Naive thymus-derived CD4-positive, alpha-beta T cell (primary cell): ENCODE data around the gene COQ10A. TPM values are rescaled to one million over a fixed set of nuclear protein-coding genes. Genes with fewer than 3 reads are reported as not detected.

Source experiments
- ATAC-seq: fragments of 150-1000 bp; cut with Tn5 transposase; 2 replicates; pipeline ENCODE4 v1.10.0; 2021; ENCODE audit warnings: mild to moderate bottlenecking, moderate library complexity
- CTCF ChIA-PET: fragments of 350-600 bp; sonication (Branson Sonifier 250); formaldehyde crosslinking; loops from one replicate; lab custom pipeline; 2021; ENCODE audit warnings: antibody characterized with exemption; lab: Charles Lee
- POLR2A ChIA-PET: fragments of 350-600 bp; sonication (Branson Sonifier 250); formaldehyde crosslinking; loops from one replicate; lab custom pipeline; 2021; ENCODE audit warnings: antibody characterized with exemption, inconsistent platforms; lab: Charles Lee
- DNase-seq, 9 donors: peaks; one replicate each; pipeline versions ENCODE4 v3.0.0 to v3.0.0-alpha.2; 2020 to 2022; ENCODE audit warnings: mixed read lengths in 1 of 9
- H3K27ac ChIP-seq: one replicate; pipeline ENCODE4 v1.7.0; 2013; ENCODE audit warnings: mild to moderate bottlenecking, low read depth, low read length, moderate library complexity
- H3K27me3 ChIP-seq, 2 donors: one replicate each; pipeline ENCODE4 v1.7.0; 2013; ENCODE audit warnings: low read length in 2 of 2, mild to moderate bottlenecking in 2 of 2, moderate library complexity in 2 of 2; ENCODE audit not compliant: control insufficient read depth in 2 of 2, insufficient read depth in 2 of 2
- H3K36me3 ChIP-seq, 3 experiments: 1 replicate in 2 of 3; 2 replicates in 1 of 3; pipeline ENCODE4 v1.7.0; 2013; ENCODE audit warnings: low read length in 3 of 3, mild to moderate bottlenecking in 3 of 3, moderate library complexity in 1 of 3; ENCODE audit not compliant: insufficient read depth in 3 of 3, control insufficient read depth in 2 of 3
- H3K4me1 ChIP-seq, 2 donors: one replicate each; pipeline ENCODE4 v1.7.0; 2013; ENCODE audit warnings: low read length in 2 of 2, mild to moderate bottlenecking in 2 of 2, moderate library complexity in 1 of 2; ENCODE audit not compliant: control insufficient read depth in 2 of 2, insufficient read depth in 2 of 2
- H3K4me3 ChIP-seq: 2 replicates; pipeline ENCODE4 v1.7.0; 2013; ENCODE audit warnings: mild to moderate bottlenecking, low read length
- H3K9me3 ChIP-seq, 3 experiments: 1 replicate in 2 of 3; 2 replicates in 1 of 3; pipeline ENCODE4 v1.7.0; 2013; ENCODE audit warnings: low read length in 3 of 3; ENCODE audit not compliant: control insufficient read depth in 2 of 3
- H3K27ac Mint-ChIP-seq, 9 donors: one replicate each; pipeline ENCODE4 v1.8.0; 2020 to 2022; ENCODE audit warnings: mixed read lengths in 9 of 9, mild to moderate bottlenecking in 8 of 9, moderate library complexity in 5 of 9, inconsistent platforms in 2 of 9
- H3K27me3 Mint-ChIP-seq, 5 donors: one replicate each; pipeline ENCODE4 v1.8.0; 2021 to 2022; ENCODE audit warnings: mixed read lengths in 5 of 5, mild to moderate bottlenecking in 1 of 5
- H3K36me3 Mint-ChIP-seq, 5 donors: one replicate each; pipeline ENCODE4 v1.8.0; 2020 to 2022; ENCODE audit warnings: mixed read lengths in 5 of 5, mild to moderate bottlenecking in 3 of 5, inconsistent platforms in 1 of 5
- H3K4me1 Mint-ChIP-seq, 7 donors: one replicate each; pipeline ENCODE4 v1.8.0; 2020 to 2022; ENCODE audit warnings: mixed read lengths in 7 of 7, mild to moderate bottlenecking in 3 of 7, inconsistent platforms in 1 of 7
- H3K4me3 Mint-ChIP-seq, 10 donors: one replicate each; pipeline ENCODE4 v1.8.0; 2020 to 2022; ENCODE audit warnings: mild to moderate bottlenecking in 10 of 10, mixed read lengths in 10 of 10, moderate library complexity in 6 of 10, inconsistent platforms in 2 of 10
- H3K9me3 Mint-ChIP-seq, 11 donors: one replicate each; pipeline ENCODE4 v1.8.0; 2020 to 2022; ENCODE audit warnings: mixed read lengths in 11 of 11, mild to moderate bottlenecking in 4 of 11, inconsistent platforms in 1 of 11, moderate library complexity in 1 of 11
- intact Hi-C, 2 donors: fragments of 100-400 bp; cut with micrococcal nuclease; formaldehyde crosslinking; loops; one replicate each; pipeline ENCODE4 v1.15.1; 2023
- polyA plus RNA-seq, 2 donors: library from polyadenylated mRNA; unstranded; fragments of 300-500 nt; fragmentation: Illumina TruSeq; gene quantifications; one replicate each; pipeline ENCODE4 v1.2.3, GENCODE V29; 2021
- total RNA-seq, 6 experiments: library from RNA in 5 of 6; stranded (reverse) in 5 of 6; gene quantifications; 1 replicate in 5 of 6; 2 replicates in 1 of 6; pipeline ENCODE4 v1.2.3 and lab custom pipeline; 2021 to 2026

COQ10A gene
- total and polyA plus RNA-seq, 7 experiments from 2014 or later, result 9.7 to 39.4 (median 29.7) TPM

- CTCF ChIA-PET, result interaction anchor here (0.6 to 3.5 kb wide), 27 partner anchors 9 to 890 kb away, joined by 3 to 38 read pairs (median 4); partner anchors contain the start of genes ANKRD52, CNPY2, IL23A and RPL41
- Histone ChIP-seq H3K4me1 (peaks cover 22 to 27% of the 10 kb centered on the region in 2 donors), H3K36me3 (peaks cover 0 to 5% (median 0%) of the 10 kb centered on the region in 3 experiments), H3K27me3 (no peaks in the 10 kb centered on the region), H3K9me3 (no peaks in the 10 kb centered on the region), H3K27ac (peak within 1 kb of the TSS; percentile 98), H3K4me3 (peak within 1 kb of the TSS; percentile 82)
- Mint-ChIP-seq H3K27me3 (peaks cover 0 to 3% (median 0%) of the 10 kb centered on the region in 5 donors), H3K27ac (peak within 1 kb of the TSS; percentile 97 to 100 (median 99)), H3K4me1 (peaks cover 16 to 57% (median 46%) of the 10 kb centered on the region in 7 donors), H3K4me3 (peak within 1 kb of the TSS; percentile 92 to 100 (median 98)), H3K36me3 (peaks cover 0 to 9% (median 0%) of the 10 kb centered on the region in 5 donors), H3K9me3 (no peaks in the 10 kb centered on the region)
- intact Hi-C loops, result loop anchor here (1.0 to 5.0 kb wide), 10 partner anchors 70 to 865 kb away; partner anchors contain the start of genes CS (in 1 of the 2), MYL6B (in 1 of the 2), NAB2 (in 1 of the 2) and PA2G4 (in 1 of the 2)
- peak; percentile 85 to 93 (median 92) for DNase-seq
- peak; percentile 90 for ATAC-seq
- POLR2A ChIA-PET, result interaction anchor here (0.6 to 3.8 kb wide), 55 partner anchors 8 to 505 kb away, joined by 3 to 61 read pairs (median 5); partner anchors contain the start of genes ANKRD52, BAZ2A, CNPY2 and COQ10A
Measured at GRCh38 chr12:56221757-56222530, 44.8 kb upstream of the COQ10A start, which contains the start of gene RNF41. RNF41 (minus strand) TSS chr12:56221922; CDS start chr12:56214047, 7,875 bp downstream.

- CTCF ChIA-PET, result interaction anchor here (0.6 to 3.5 kb wide), 20 partner anchors 8 to 889 kb away, joined by 3 to 38 read pairs (median 5); partner anchors contain the start of genes ANKRD52, IL23A, RPL41 and SMARCC2
- no peaks in the 10 kb centered on the region for H3K9me3 ChIP-seq
- peaks cover 22 to 27% of the 10 kb centered on the region in 2 donors for H3K4me1 ChIP-seq
- intact Hi-C loops, result loop anchor here (1.0 to 5.0 kb wide), 7 partner anchors 70 to 865 kb away; partner anchors contain the start of genes CS (in 1 of the 2), MYL6B (in 1 of the 2), NAB2 (in 1 of the 2) and PAN2 (in 1 of the 2)
- Mint-ChIP-seq H3K27me3 (peaks cover 0 to 3% (median 0%) of the 10 kb centered on the region in 5 donors), H3K27ac (peak overlapping the region; percentile 97 to 100 (median 99)), H3K9me3 (no peaks in the 10 kb centered on the region), H3K4me1 (peaks cover 16 to 57% (median 46%) of the 10 kb centered on the region in 7 donors), H3K36me3 (peaks cover 0 to 9% (median 0%) of the 10 kb centered on the region in 5 donors), H3K4me3 (peak overlapping the region; percentile 92 to 100 (median 98))
- DNase-seq, result peak in 2 of 9 donors; percentile 7 to 10
- POLR2A ChIA-PET, result interaction anchor here (0.6 to 3.8 kb wide), 44 partner anchors 9 to 405 kb away, joined by 3 to 61 read pairs (median 6); partner anchors contain the start of genes ANKRD52, CNPY2, COQ10A and CS
- H3K36me3 ChIP-seq, result peaks cover 0 to 5% (median 0%) of the 10 kb centered on the region in 3 experiments
- peak overlapping the region; percentile 82 for H3K4me3 ChIP-seq
- ATAC-seq, result no peak
- H3K27ac ChIP-seq, result peak overlapping the region; percentile 98
- no peaks in the 10 kb centered on the region for H3K27me3 ChIP-seq
Measured at GRCh38 chr12:56222531-56222895, 44.2 kb upstream of the COQ10A start.

GRCh38 chr12:56223571-56224101, 43.1 kb upstream of the COQ10A start:
- no peaks in the 10 kb centered on the region for H3K9me3 ChIP-seq
- Mint-ChIP-seq H3K4me3 (peak overlapping the region; percentile 77 to 99 (median 87)), H3K4me1 (peaks cover 16 to 57% (median 46%) of the 10 kb centered on the region in 7 donors), H3K27me3 (peaks cover 0 to 3% (median 0%) of the 10 kb centered on the region in 5 donors), H3K27ac (peak overlapping the region; percentile 78 to 100 (median 91)), H3K36me3 (peaks cover 0 to 9% (median 0%) of the 10 kb centered on the region in 5 donors), H3K9me3 (no peaks in the 10 kb centered on the region)
- intact Hi-C loops, result loop anchor here (1.0 to 5.0 kb wide), 21 partner anchors 17 to 864 kb away; partner anchors contain the start of genes ANKRD52 (in 2 of the 2), STAT2 (in 2 of the 2), COQ10A (in 1 of the 2) and CS (in 1 of the 2)
- POLR2A ChIA-PET, result interaction anchor here (0.5 to 3.8 kb wide), 8 partner anchors 19 to 294 kb away, joined by 3 to 61 read pairs (median 23); partner anchors contain the start of genes CS, ESYT1, RAB5B and RPL41
- no peaks in the 10 kb centered on the region for H3K27me3 ChIP-seq
- DNase-seq, result peak in 1 of 9 donors; percentile 10
- ATAC-seq, result no peak
- H3K36me3 ChIP-seq, result peaks cover 0 to 5% (median 0%) of the 10 kb centered on the region in 3 experiments
- CTCF ChIA-PET, result interaction anchor here (0.6 to 3.5 kb wide), 5 partner anchors 17 to 447 kb away, joined by 3 to 38 read pairs (median 5); partner anchors contain the start of genes RPL41 and ZC3H10
- H3K4me3 ChIP-seq, result peak overlapping the region; percentile 82
- H3K27ac ChIP-seq, result peak overlapping the region; percentile 98
- H3K4me1 ChIP-seq, result peaks cover 22 to 27% of the 10 kb centered on the region in 2 donors

GRCh38 chr12:56224102-56224701, 42.5 kb upstream of the COQ10A start, which contains the start of gene NABP2:
NABP2 (plus strand) TSS chr12:56224342; CDS start chr12:56224857, 515 bp downstream.
- Mint-ChIP-seq H3K9me3 (no peaks in the 10 kb centered on the region), H3K4me1 (peaks cover 16 to 57% (median 46%) of the 10 kb centered on the region in 7 donors), H3K27me3 (peaks cover 0 to 3% (median 0%) of the 10 kb centered on the region in 5 donors), H3K36me3 (peaks cover 0 to 9% (median 0%) of the 10 kb centered on the region in 5 donors), H3K27ac (peak within 1 kb of the TSS; percentile 78 to 100 (median 91)), H3K4me3 (peak within 1 kb of the TSS; percentile 77 to 99 (median 87))
- peak; percentile 85 for ATAC-seq
- CTCF ChIA-PET, result no interaction called here
- Histone ChIP-seq H3K4me1 (peaks cover 22 to 27% of the 10 kb centered on the region in 2 donors), H3K36me3 (peaks cover 0 to 5% (median 0%) of the 10 kb centered on the region in 3 experiments), H3K27ac (peak within 1 kb of the TSS; percentile 98), H3K9me3 (no peaks in the 10 kb centered on the region), H3K4me3 (peak within 1 kb of the TSS; percentile 82), H3K27me3 (no peaks in the 10 kb centered on the region)
- intact Hi-C loops, result loop anchor here (1.0 to 5.0 kb wide), 20 partner anchors 18 to 863 kb away; partner anchors contain the start of genes ANKRD52 (in 2 of the 2), STAT2 (in 2 of the 2), COQ10A (in 1 of the 2) and CS (in 1 of the 2)
- POLR2A ChIA-PET, result interaction anchor here (0.5 to 0.8 kb wide), 2 partner anchors 25 to 250 kb away, joined by 3 to 4 read pairs; partner anchors contain the start of gene RAB5B
- DNase-seq, result peak; percentile 78 to 97 (median 81)

GRCh38 chr12:56224954-56225353, 41.8 kb upstream of the COQ10A start:
- H3K4me3 ChIP-seq, result peak overlapping the region; percentile 82
- POLR2A ChIA-PET, result interaction anchor here (0.5 to 1.1 kb wide), 2 partner anchors 43 to 107 kb away, joined by 3 to 4 read pairs; partner anchors contain the start of gene ZC3H10
- H3K27me3 ChIP-seq, result no peaks in the 10 kb centered on the region
- Mint-ChIP-seq H3K4me1 (peaks cover 16 to 53% (median 46%) of the 10 kb centered on the region in 7 donors), H3K4me3 (peak overlapping the region; percentile 77 to 99 (median 87)), H3K27me3 (peaks cover 0 to 3% (median 0%) of the 10 kb centered on the region in 5 donors), H3K36me3 (peaks cover 0 to 9% (median 0%) of the 10 kb centered on the region in 5 donors), H3K27ac (peak overlapping the region; percentile 58 to 99 (median 90)), H3K9me3 (no peaks in the 10 kb centered on the region)
- CTCF ChIA-PET, result no interaction called here
- no peaks in the 10 kb centered on the region for H3K9me3 ChIP-seq
- ATAC-seq (no peak), DNase-seq (no peak)
- peaks cover 0 to 5% (median 0%) of the 10 kb centered on the region in 3 experiments for H3K36me3 ChIP-seq
- intact Hi-C loops, result loop anchor here (1.0 to 5.0 kb wide), 20 partner anchors 19 to 862 kb away; partner anchors contain the start of genes ANKRD52 (in 2 of the 2), STAT2 (in 2 of the 2), COQ10A (in 1 of the 2) and CS (in 1 of the 2)
- H3K4me1 ChIP-seq, result peaks cover 22 to 27% of the 10 kb centered on the region in 2 donors
- H3K27ac ChIP-seq, result peak overlapping the region; percentile 98
